ENCODE results near the gene PROS1.

Gene PROS1

DNA sequence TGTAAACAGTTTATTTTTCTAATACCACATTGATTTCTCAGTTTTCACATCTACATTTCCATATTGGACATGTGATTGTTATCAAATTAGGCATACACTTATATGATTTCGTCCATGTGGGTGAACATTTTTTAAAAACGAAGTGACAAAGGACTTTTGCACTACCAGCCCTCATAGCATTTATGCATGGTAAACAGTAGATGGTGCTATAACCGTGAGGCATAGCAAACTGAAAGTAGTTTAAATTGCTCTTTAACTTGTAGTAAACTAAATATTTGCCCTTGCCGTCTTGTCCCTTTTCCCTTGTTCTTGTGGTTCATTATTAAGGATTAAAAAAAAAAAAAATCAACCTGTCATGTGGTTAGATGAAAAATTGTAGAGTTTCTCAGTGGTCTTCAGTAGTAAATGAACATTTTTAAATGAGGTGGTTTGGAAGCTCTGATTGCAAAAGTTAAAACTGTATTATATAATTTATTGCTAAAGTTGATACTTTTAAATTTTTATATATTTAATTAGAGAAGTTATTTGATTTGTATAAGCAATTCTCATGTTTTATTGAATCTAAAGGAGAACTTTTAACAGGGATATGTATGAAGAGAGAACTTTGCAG lies 30.7 kb upstream of the PROS1 start:
- H3K27ac ChIP-seq, result no peak overlapping the region
- TF ChIP-seq EZH2 (IDR thresholded peaks at IDR 0.05), result no peak
- TF ChIP-seq POLR2AphosphoS5 (IDR thresholded peaks at IDR 0.05; ENCODE audit: borderline replicate concordance, low read depth, low read length), result no peak
- no peak for TF ChIP-seq FOXP2 (optimal IDR thresholded peaks at IDR 0.05; ENCODE audit: control extremely low read depth, extremely low read length, insufficient read depth)
- H3K4me3 ChIP-seq, result peak overlapping the region; percentile 55
- H3K36me3 ChIP-seq (ENCODE audit: insufficient read depth, low read length), result no peaks in the 10 kb centered on the region
- DNase-seq (ENCODE audit: low read depth, low spot score), result peak; percentile 51
- H3K9ac ChIP-seq (ENCODE audit: insufficient read length), result peak overlapping the region; percentile 64
- H3K9me3 ChIP-seq (ENCODE audit: low read depth, low read length), result no peaks in the 10 kb centered on the region

DNA sequence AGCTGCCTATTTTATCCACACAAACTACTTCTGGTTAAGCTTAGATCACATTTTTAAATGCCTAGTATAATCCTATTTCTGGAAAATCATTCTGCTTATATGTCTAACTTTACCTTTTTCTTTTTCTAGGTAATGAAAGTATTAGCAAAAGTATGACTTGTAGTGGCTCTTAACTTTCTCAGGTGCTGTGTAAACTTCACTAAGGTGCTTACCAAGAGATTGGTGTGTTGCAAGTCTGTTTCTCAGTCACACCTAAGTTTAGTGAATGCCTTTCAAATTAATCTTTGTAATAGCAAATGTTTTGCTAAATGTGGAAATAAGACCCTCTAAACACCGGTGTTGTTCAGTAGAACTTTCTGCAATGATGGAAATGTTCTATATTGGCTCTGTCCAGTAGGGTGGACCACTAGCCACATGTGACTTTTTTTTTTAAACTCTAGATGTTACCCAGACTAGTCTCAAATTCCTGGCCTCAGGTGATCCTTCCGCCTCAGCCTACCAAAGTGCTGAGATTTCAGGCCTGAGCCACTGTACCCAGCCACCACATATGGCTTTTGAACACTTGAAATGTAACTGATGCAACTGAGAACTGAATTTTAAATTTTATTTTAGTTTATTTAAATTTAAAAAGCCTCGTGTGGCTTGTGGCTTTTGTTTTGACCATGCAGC lies 28.3 kb upstream of the PROS1 start:
- H3K9me3 ChIP-seq (ENCODE audit: low read depth, low read length), result no peaks in the 10 kb centered on the region
- no peak for TF ChIP-seq EZH2 (IDR thresholded peaks at IDR 0.05)
- TF ChIP-seq POLR2AphosphoS5 (IDR thresholded peaks at IDR 0.05; ENCODE audit: borderline replicate concordance, low read depth, low read length), result no peak
- TF ChIP-seq FOXP2 (optimal IDR thresholded peaks at IDR 0.05; ENCODE audit: control extremely low read depth, extremely low read length, insufficient read depth), result no peak
- no peak for DNase-seq (ENCODE audit: low read depth, low spot score)

DNA sequence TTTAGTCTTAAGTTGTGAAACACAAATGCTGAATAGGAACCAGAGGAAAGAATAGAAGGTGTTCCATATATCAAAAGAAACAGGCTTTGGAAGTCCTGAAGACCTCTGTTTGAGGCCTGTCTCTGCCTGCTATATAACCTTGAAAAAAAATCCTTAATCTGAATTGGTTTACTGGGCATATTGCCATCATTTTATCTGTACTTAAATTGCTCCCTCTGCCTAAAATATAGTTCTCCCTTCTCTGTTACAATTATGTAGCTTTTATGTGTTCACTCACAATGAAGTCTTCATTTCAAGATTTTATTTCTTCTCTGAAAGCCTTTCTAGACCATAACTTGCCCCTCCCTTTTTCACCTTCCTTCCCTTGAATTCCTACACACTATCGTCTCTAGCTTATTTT lies 27.5 kb upstream of the PROS1 start:
- DNase-seq (ENCODE audit: low read depth, low spot score), result no peak
- no peak overlapping the region for H3K27ac ChIP-seq
- no peak for TF ChIP-seq FOXP2 (optimal IDR thresholded peaks at IDR 0.05; ENCODE audit: control extremely low read depth, extremely low read length, insufficient read depth)
- TF ChIP-seq POLR2AphosphoS5 (IDR thresholded peaks at IDR 0.05; ENCODE audit: borderline replicate concordance, low read depth, low read length), result no peak
- TF ChIP-seq EZH2 (IDR thresholded peaks at IDR 0.05), result no peak
- no peak overlapping the region for H3K9ac ChIP-seq (ENCODE audit: insufficient read length)
- H3K9me3 ChIP-seq (ENCODE audit: low read depth, low read length), result no peaks in the 10 kb centered on the region
- H3K4me3 ChIP-seq, result no peak overlapping the region
- H3K36me3 ChIP-seq (ENCODE audit: insufficient read depth, low read length), result peaks cover 6% of the 10 kb centered on the region; the same call in 1 of the 2 replicates

More for the DNA sequence above, 28.3 kb upstream of the PROS1 start:
- Histone ChIP-seq H3K4me3 (no peak overlapping the region), H3K27ac (peak overlapping the region; percentile 55; the same call in 1 of the 2 replicates), H3K9ac (ENCODE audit: insufficient read length) (no peak overlapping the region), H3K36me3 (ENCODE audit: insufficient read depth, low read length) (0 out of 2 replicates have a peak, but pooled peaks cover 3% of the 10 kb centered on the region)

DNA sequence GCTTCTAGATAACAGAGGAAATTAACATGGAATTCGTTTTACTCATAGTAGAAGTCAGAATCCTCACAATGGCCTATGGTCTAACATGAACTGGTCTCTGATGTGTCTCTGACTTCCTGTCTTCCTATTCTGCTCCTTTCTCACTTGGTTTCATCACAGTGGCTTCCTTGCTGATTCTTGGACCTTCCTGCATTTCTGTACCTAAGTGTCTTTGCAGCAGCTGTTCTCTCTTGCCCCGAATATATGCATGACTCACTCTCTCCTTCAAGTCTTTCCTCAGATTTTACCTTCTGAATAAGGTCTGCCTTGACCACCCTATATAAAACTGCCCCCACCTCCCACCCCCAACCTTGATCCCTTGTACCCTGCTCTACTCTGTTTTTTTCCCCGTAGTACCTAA lies 20.4 kb upstream of the PROS1 start:
- H3K36me3 ChIP-seq (ENCODE audit: insufficient read depth, low read length), result peaks cover 6% of the 10 kb centered on the region; the same call in 1 of the 2 replicates
- H3K9ac ChIP-seq (ENCODE audit: insufficient read length), result no peak overlapping the region
- no peak overlapping the region for H3K27ac ChIP-seq
- no peaks in the 10 kb centered on the region for H3K9me3 ChIP-seq (ENCODE audit: low read depth, low read length)
- H3K4me3 ChIP-seq, result no peak overlapping the region
- TF ChIP-seq POLR2AphosphoS5 (IDR thresholded peaks at IDR 0.05; ENCODE audit: borderline replicate concordance, low read depth, low read length), result no peak
- no peak for TF ChIP-seq FOXP2 (optimal IDR thresholded peaks at IDR 0.05; ENCODE audit: control extremely low read depth, extremely low read length, insufficient read depth)
- TF ChIP-seq EZH2 (IDR thresholded peaks at IDR 0.05), result no peak
- no peak for DNase-seq (ENCODE audit: low read depth, low spot score)

DNA sequence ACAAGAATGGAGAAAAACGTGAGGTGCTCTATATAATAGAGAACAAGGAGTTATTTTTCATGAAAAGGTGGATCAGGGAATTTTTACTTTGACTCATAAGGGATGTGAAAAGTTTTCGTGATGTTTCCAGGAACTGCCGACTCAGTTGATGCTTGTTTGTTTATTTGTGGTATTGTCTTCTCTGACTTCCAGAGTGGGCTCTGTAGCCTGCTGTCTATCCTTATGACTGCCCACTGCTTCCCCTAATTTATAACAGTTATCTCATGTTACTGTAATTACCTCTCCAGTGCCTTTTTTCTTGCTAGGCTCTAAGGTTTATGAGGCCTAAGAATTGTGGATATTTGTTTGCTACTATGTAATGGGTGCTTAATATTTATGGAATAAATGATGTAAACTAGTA lies 18.5 kb upstream of the PROS1 start:
- Histone ChIP-seq H3K27ac (no peak overlapping the region), H3K4me3 (no peak overlapping the region), H3K9me3 (ENCODE audit: low read depth, low read length) (no peaks in the 10 kb centered on the region), H3K9ac (ENCODE audit: insufficient read length) (no peak overlapping the region), H3K36me3 (ENCODE audit: insufficient read depth, low read length) (peaks cover 4% of the 10 kb centered on the region; the same call in 1 of the 2 replicates)
- TF ChIP-seq FOXP2 (optimal IDR thresholded peaks at IDR 0.05; ENCODE audit: control extremely low read depth, extremely low read length, insufficient read depth) (no peak), POLR2AphosphoS5 (IDR thresholded peaks at IDR 0.05; ENCODE audit: borderline replicate concordance, low read depth, low read length) (no peak), EZH2 (IDR thresholded peaks at IDR 0.05) (no peak)
- DNase-seq (ENCODE audit: low read depth, low spot score), result no peak

DNA sequence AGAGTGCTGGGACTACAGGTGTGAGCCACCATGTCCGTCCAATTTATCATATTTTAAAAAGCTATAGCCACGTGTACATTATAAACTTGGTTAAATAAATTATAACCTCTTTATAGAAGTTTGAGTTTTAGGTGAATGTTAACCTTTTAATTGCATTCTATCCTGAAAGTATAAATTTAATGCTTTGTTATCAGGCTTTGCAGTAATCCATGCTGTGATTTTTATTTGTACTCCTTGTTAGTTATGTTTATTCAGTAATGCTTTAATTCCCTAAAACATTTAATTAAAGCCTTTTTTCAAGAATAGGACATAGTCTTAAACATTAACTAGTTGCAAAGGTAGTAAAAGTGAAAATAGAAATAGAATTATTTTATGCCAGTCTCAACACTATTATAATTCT lies 17.9 kb upstream of the PROS1 start:
- TF ChIP-seq POLR2AphosphoS5 (IDR thresholded peaks at IDR 0.05; ENCODE audit: borderline replicate concordance, low read depth, low read length) (no peak), EZH2 (IDR thresholded peaks at IDR 0.05) (no peak), FOXP2 (optimal IDR thresholded peaks at IDR 0.05; ENCODE audit: control extremely low read depth, extremely low read length, insufficient read depth) (no peak)
- Histone ChIP-seq H3K9me3 (ENCODE audit: low read depth, low read length) (no peaks in the 10 kb centered on the region), H3K27ac (no peak overlapping the region), H3K9ac (ENCODE audit: insufficient read length) (no peak overlapping the region), H3K36me3 (ENCODE audit: insufficient read depth, low read length) (peaks cover 2% of the 10 kb centered on the region; the same call in 1 of the 2 replicates), H3K4me3 (no peak overlapping the region)
- DNase-seq (ENCODE audit: low read depth, low spot score), result no peak

DNA sequence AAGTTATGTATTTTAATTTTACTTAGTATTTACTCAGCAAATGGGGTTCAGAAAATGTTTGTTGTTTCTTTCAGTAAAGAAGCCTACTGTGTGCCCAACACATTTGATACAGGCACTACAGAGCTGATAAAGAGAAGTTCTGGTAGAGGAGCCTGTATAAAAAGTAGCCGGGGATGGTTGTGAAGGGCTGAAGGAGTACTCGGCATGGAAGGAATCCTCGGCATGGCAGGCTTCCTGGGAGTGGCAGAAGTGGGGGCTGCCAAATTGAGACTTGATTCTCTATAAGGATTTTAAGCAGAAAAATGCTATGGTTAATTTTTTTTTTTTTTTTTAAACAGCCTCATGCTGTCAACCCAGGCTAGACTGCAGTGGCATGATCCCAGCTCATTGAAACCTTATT lies 15.5 kb upstream of the PROS1 start:
- Histone ChIP-seq H3K36me3 (ENCODE audit: insufficient read depth, low read length) (no peaks in the 10 kb centered on the region), H3K9ac (ENCODE audit: insufficient read length) (no peak overlapping the region)
- no peak for DNase-seq (ENCODE audit: low read depth, low spot score)

DNA sequence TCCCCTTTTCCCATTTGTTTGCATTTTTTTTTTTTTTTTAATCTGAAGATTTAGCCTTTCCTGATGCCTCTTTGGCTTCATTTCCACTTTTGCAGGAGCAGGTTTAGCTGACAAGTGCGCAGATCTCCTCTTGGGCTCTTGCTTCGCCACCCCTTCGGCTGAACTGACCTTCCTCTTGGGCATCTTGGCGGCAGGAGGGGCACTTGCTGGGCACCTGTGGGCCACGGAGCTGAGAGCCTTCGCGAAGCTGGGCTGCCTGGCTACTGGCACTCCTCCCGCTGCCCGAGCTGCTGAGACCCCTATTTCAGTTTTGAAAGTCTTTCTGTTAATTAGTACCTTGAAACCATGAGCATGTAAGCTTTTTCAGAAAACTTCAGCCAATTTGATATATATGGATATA lies 15.1 kb upstream of the PROS1 start:
- Histone ChIP-seq H3K27ac (no peak overlapping the region), H3K36me3 (ENCODE audit: insufficient read depth, low read length) (no peaks in the 10 kb centered on the region), H3K9ac (ENCODE audit: insufficient read length) (no peak overlapping the region), H3K4me3 (no peak overlapping the region), H3K9me3 (ENCODE audit: low read depth, low read length) (no peaks in the 10 kb centered on the region)
- TF ChIP-seq POLR2AphosphoS5 (IDR thresholded peaks at IDR 0.05; ENCODE audit: borderline replicate concordance, low read depth, low read length), result no peak
- no peak for TF ChIP-seq FOXP2 (optimal IDR thresholded peaks at IDR 0.05; ENCODE audit: control extremely low read depth, extremely low read length, insufficient read depth)
- DNase-seq (ENCODE audit: low read depth, low spot score), result no peak

More for the DNA sequence above, 15.5 kb upstream of the PROS1 start:
- Histone ChIP-seq H3K4me3 (no peak overlapping the region), H3K27ac (no peak overlapping the region), H3K9me3 (ENCODE audit: low read depth, low read length) (no peaks in the 10 kb centered on the region)
- TF ChIP-seq FOXP2 (optimal IDR thresholded peaks at IDR 0.05; ENCODE audit: control extremely low read depth, extremely low read length, insufficient read depth) (no peak), POLR2AphosphoS5 (IDR thresholded peaks at IDR 0.05; ENCODE audit: borderline replicate concordance, low read depth, low read length) (no peak), EZH2 (IDR thresholded peaks at IDR 0.05) (no peak)
